HG03460 (cell line): ENCODE results near the gene KIFC3.
"Not testable (repeated sequence)": the region's sequence is repeated elsewhere in the genome, so short reads cannot be mapped to it uniquely, and the experiment has no call there.

Experiments used
- ATAC-seq: cut with Tn5 transposase; IDR thresholded peaks from one replicate; pipeline ENCODE4 v1.9.1; 2021; ENCODE audit not compliant: unreplicated experiment

Gene KIFC3

GRCh38 chr16:57788951-57789350, 13.3 kb downstream of the KIFC3 start:
- ATAC-seq: no peak

- no peak for ATAC-seq
Measured at GRCh38 chr16:57788252-57788841, 13.9 kb downstream of the KIFC3 start.

- ATAC-seq: no peak
Measured at GRCh38 chr16:57787519-57787905, 14.8 kb downstream of the KIFC3 start.

- ATAC-seq: no peak
Measured at GRCh38 chr16:57786632-57787518, 15.4 kb downstream of the KIFC3 start.

GRCh38 chr16:57785924-57786323, 16.4 kb downstream of the KIFC3 start:
- ATAC-seq: no peak

- no peak for ATAC-seq
Measured at GRCh38 chr16:57785385-57785784, 16.9 kb downstream of the KIFC3 start.

GRCh38 chr16:57784334-57784733, 18.0 kb downstream of the KIFC3 start:
- no peak for ATAC-seq

GRCh38 chr16:57783883-57784282, 18.4 kb downstream of the KIFC3 start:
- no peak for ATAC-seq

GRCh38 chr16:57783116-57783515, 19.2 kb downstream of the KIFC3 start:
- ATAC-seq: no peak

- ATAC-seq: not testable (repeated sequence)
Measured at GRCh38 chr16:57782607-57783055, 19.7 kb downstream of the KIFC3 start.

- ATAC-seq: no peak
Measured at GRCh38 chr16:57781741-57782606, 20.3 kb downstream of the KIFC3 start.

- ATAC-seq: no peak
Measured at GRCh38 chr16:57781349-57781740, 20.9 kb downstream of the KIFC3 start.

- ATAC-seq: not testable (repeated sequence)
Measured at GRCh38 chr16:57779836-57780235, 22.5 kb downstream of the KIFC3 start.

- no peak for ATAC-seq
Measured at GRCh38 chr16:57778658-57779057, 23.6 kb downstream of the KIFC3 start.

- ATAC-seq: no peak
Measured at GRCh38 chr16:57775661-57776469, 26.4 kb downstream of the KIFC3 start.

- ATAC-seq: no peak
Measured at GRCh38 chr16:57774705-57775285, 27.5 kb downstream of the KIFC3 start.

GRCh38 chr16:57773655-57774295, 28.5 kb downstream of the KIFC3 start:
- no peak for ATAC-seq

GRCh38 chr16:57773019-57773418, 29.3 kb downstream of the KIFC3 start:
- no peak for ATAC-seq

GRCh38 chr16:57771141-57771785, 31.0 kb downstream of the KIFC3 start:
- no peak for ATAC-seq
